Neural crest cell (in vitro differentiated cells): ENCODE results near the gene UBAP2. TPM values are rescaled to one million over a fixed set of nuclear protein-coding genes. Genes with fewer than 3 reads are reported as not detected.

ENCODE experiments used
- DNase-seq: peaks from one replicate; pipeline ENCODE4 v3.0.0; 2021; ENCODE audit warnings: low read depth, mixed read lengths, low spot score
- H3K27ac Mint-ChIP-seq: one replicate; pipeline ENCODE4 v1.8.0; 2021; ENCODE audit warnings: mild to moderate bottlenecking, mixed read lengths; ENCODE audit not compliant: unreplicated experiment
- H3K27me3 Mint-ChIP-seq: 2 replicates; pipeline ENCODE4 v1.8.0; 2021; ENCODE audit warnings: low read depth, mild to moderate bottlenecking, mixed read lengths
- H3K36me3 Mint-ChIP-seq: 2 replicates; pipeline ENCODE4 v1.8.0; 2021; ENCODE audit warnings: low read depth, mild to moderate bottlenecking, mixed read lengths
- H3K4me1 Mint-ChIP-seq: 2 replicates; pipeline ENCODE4 v1.8.0; 2021; ENCODE audit warnings: mixed read lengths
- H3K4me3 Mint-ChIP-seq: one replicate; pipeline ENCODE4 v1.8.0; 2021; ENCODE audit warnings: mild to moderate bottlenecking, mixed read lengths
- H3K9me3 Mint-ChIP-seq: 2 replicates; pipeline ENCODE4 v1.8.0; 2021; ENCODE audit warnings: mixed read lengths
- total RNA-seq: library from RNA; stranded (reverse); gene quantifications from 2 replicates; pipeline ENCODE4 v1.2.1, GENCODE V29; 2021
- TF ChIP-seq, protein P1 (sequence below): fragments of 200-600 bp; sonication (generic); conservative IDR thresholded peaks from 2 replicates; pipeline ENCODE4 v1.5.0; 2021; ENCODE audit warnings: antibody characterized with exemption, mild to moderate bottlenecking

Gene UBAP2
- total RNA-seq, 1 donor from 2014 or later = 62.7 TPM

GRCh38 chr9:34093578-34093977, 44.9 kb upstream of the UBAP2 start:
- no peak overlapping the region for H3K4me3 Mint-ChIP-seq
- no peak for DNase-seq
- TF ChIP-seq, protein P1, sequence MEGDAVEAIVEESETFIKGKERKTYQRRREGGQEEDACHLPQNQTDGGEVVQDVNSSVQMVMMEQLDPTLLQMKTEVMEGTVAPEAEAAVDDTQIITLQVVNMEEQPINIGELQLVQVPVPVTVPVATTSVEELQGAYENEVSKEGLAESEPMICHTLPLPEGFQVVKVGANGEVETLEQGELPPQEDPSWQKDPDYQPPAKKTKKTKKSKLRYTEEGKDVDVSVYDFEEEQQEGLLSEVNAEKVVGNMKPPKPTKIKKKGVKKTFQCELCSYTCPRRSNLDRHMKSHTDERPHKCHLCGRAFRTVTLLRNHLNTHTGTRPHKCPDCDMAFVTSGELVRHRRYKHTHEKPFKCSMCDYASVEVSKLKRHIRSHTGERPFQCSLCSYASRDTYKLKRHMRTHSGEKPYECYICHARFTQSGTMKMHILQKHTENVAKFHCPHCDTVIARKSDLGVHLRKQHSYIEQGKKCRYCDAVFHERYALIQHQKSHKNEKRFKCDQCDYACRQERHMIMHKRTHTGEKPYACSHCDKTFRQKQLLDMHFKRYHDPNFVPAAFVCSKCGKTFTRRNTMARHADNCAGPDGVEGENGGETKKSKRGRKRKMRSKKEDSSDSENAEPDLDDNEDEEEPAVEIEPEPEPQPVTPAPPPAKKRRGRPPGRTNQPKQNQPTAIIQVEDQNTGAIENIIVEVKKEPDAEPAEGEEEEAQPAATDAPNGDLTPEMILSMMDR = no peak
- no peaks in the 10 kb centered on the region for H3K9me3 Mint-ChIP-seq
- peaks cover 8% of the 10 kb centered on the region for H3K36me3 Mint-ChIP-seq
- no peaks in the 10 kb centered on the region for H3K4me1 Mint-ChIP-seq
- H3K27me3 Mint-ChIP-seq = no peaks in the 10 kb centered on the region
- H3K27ac Mint-ChIP-seq = no peak overlapping the region

DNA sequence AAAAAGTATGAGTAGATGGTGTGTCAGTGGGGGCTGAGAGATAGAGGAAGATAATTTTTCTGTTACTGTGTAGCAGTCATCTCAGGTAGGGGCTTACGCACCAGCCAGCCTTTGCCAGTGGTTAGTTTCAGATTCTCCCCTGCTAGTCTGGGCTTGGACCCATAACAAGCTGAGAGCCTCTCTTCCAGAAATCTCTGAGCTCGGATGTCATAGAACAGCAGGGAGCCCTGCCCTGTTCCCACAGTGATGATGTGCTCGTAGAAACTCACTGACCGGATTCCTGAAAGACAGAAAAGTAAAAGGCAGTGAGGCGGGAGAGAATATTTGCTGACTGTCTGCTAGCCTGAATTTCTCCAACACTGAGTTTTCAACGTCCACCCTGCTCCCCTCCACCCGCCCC, 40.6 kb upstream of the UBAP2 start:
- peaks cover 11% of the 10 kb centered on the region for H3K36me3 Mint-ChIP-seq
- DNase-seq = no peak
- peaks cover 8% of the 10 kb centered on the region for H3K4me1 Mint-ChIP-seq
- TF ChIP-seq, protein P1 = no peak
- H3K4me3 Mint-ChIP-seq = no peak overlapping the region
- no peaks in the 10 kb centered on the region for H3K27me3 Mint-ChIP-seq
- H3K9me3 Mint-ChIP-seq = no peaks in the 10 kb centered on the region
- peak overlapping the region; percentile 14 for H3K27ac Mint-ChIP-seq

- H3K27me3 Mint-ChIP-seq = no peaks in the 10 kb centered on the region
- TF ChIP-seq, protein P1 = no peak
- no peak overlapping the region for H3K4me3 Mint-ChIP-seq
- H3K9me3 Mint-ChIP-seq = no peaks in the 10 kb centered on the region
- peaks cover 12% of the 10 kb centered on the region for H3K4me1 Mint-ChIP-seq
- no peak overlapping the region for H3K27ac Mint-ChIP-seq
- no peak for DNase-seq
- peaks cover 6% of the 10 kb centered on the region for H3K36me3 Mint-ChIP-seq
These were observed 38.7 kb upstream of the UBAP2 start for GRCh38 chr9:34087370-34087769.

- H3K36me3 Mint-ChIP-seq = peaks cover 3% of the 10 kb centered on the region
- no peak overlapping the region for H3K27ac Mint-ChIP-seq
- H3K27me3 Mint-ChIP-seq = no peaks in the 10 kb centered on the region
- H3K4me1 Mint-ChIP-seq = peaks cover 12% of the 10 kb centered on the region
- H3K4me3 Mint-ChIP-seq = no peak overlapping the region
- DNase-seq = no peak
- H3K9me3 Mint-ChIP-seq = no peaks in the 10 kb centered on the region
- TF ChIP-seq, protein P1 = no peak
These were observed 38.2 kb upstream of the UBAP2 start for GRCh38 chr9:34086864-34087263.

DNA sequence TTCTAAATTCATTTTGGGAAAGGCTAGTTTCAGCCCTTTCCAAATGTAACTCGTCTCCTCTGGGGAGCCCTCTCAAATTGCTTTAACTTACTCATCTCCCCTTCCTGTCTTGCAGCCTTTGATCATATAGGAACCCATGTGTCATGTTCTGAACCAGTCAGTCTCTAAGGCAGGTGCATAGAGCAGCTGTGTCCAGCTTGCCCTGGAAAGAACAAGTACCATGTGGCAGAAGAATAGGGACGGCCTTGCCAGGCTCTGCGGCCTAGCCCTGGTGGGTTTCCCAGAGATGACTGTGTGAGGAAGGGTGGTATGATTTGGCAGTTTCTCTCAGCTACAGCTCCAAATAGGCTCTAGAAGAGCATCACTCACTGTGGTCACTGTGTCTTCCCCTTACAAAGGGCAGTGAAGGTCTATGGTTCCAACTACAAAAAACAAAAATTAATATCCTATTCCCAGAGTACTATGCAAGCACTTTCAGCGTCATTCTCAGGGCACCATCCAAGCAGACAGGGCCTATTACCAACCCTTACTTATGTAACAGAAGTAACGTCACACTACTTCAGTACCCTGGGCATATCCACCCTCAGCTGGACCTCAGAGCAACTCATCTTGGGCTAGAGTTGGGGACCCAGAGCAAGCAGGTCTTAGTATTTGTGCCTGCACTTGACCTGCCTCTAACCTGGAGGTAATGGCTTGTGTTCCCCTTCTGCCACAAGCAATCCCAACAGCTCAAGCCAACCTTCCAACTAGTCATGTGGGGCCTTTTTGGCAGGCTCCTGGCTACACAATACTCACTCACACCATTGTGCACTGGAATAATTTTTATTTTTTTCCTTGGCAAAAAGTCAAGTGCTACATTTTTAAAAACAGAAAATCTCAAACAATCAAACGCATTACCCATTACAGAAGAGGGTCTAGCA, 37.2 kb upstream of the UBAP2 start:
- H3K4me3 Mint-ChIP-seq = no peak overlapping the region
- peaks cover 3% of the 10 kb centered on the region for H3K36me3 Mint-ChIP-seq
- TF ChIP-seq, protein P1 = no peak
- no peak for DNase-seq
- H3K4me1 Mint-ChIP-seq = peaks cover 12% of the 10 kb centered on the region
- no peaks in the 10 kb centered on the region for H3K27me3 Mint-ChIP-seq
- no peak overlapping the region for H3K27ac Mint-ChIP-seq
- no peaks in the 10 kb centered on the region for H3K9me3 Mint-ChIP-seq
